Posterior cingulate gyrus (tissue), 11 donors: Measurements from ENCODE around the gene ADRM1.
A peak's percentile ranks its signal among the peaks of the same experiment; 100 is the strongest.

Experiments used
- DNase-seq, 10 donors: peaks; one replicate each; pipeline versions ENCODE4 v3.0.0 to v3.0.0-alpha.2; 2020 to 2021; ENCODE audit warnings: mixed read lengths in 3 of 10
- intact Hi-C: fragments of 100-400 bp; cut with DNase I; formaldehyde crosslinking; loops from one replicate; pipeline ENCODE4 v1.15.1; 2023

ADRM1 gene

DNA sequence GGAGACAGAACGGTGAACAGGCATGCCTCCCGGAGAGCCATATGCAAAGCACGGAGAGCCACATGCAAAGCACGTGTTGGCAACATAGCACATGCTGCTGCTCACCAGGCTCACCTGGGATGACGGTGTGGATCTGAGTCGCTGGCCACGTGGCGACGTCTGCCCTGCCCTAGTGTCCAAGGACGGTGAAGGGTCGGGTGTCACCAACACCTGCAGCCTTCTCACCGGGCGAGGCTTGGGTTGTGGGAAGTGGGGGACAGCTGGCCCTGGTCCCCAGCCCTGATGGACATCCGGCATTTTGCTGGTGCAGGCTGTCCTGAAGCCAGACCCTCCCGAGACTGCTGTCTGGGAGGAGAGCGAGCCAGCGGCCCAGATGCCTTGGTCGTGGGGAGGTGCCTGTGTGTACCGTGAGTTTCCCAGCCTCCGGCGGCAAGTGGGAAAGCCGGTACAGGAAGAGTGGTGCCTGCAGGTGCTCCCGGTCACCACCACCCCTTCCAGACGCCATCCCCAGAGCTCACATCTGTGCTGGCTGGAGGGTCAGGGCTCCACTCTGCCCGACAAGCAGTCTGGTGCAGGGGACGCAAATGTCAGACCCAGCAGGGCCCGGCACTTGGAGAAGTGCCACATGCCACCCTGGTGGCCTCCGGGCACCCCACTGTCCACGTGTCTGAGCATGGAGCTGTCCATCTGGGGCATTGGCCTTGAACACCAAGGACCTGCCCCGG, 5.9 kb upstream of the ADRM1 start:
- DNase-seq, result no peak
- intact Hi-C loops, result no loop called here

GRCh38 chr20:62297449-62298227, 5.2 kb upstream of the ADRM1 start:
- no peak for DNase-seq
- intact Hi-C loops, result no loop called here

DNA sequence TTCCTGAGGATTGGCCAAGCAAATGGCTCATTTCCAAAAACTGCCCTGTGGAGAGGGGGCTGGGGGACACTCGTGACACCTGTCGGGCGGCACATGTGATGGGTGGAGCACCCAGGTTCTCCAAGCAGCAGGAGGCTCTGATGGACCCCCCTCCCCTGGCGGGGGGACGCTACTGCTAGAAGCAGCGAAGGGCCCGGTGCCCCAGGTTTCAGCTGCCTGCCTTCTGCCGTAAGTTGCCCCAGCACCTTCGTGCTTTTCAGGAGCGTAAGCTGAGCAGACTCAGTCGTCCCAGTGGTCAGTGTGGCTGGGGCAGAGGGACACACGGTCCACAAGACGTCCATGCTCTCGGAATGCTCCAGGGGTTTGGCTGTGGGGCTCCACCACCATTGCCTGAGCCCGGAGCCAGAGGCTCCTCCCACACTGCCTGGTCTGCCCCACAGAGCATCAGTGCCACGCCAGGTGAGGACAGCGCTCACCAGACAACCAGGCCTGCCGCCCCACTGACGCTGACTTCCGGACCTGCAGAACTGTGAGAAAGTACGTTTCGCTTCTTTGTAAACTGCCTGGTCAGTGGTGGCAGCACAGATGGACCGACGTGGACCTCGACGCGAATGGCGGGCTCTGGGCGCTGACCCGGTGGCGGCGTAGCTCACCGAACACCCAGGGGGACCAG, 4.1 kb upstream of the ADRM1 start:
- intact Hi-C loops, result no loop called here
- no peak for DNase-seq

DNA sequence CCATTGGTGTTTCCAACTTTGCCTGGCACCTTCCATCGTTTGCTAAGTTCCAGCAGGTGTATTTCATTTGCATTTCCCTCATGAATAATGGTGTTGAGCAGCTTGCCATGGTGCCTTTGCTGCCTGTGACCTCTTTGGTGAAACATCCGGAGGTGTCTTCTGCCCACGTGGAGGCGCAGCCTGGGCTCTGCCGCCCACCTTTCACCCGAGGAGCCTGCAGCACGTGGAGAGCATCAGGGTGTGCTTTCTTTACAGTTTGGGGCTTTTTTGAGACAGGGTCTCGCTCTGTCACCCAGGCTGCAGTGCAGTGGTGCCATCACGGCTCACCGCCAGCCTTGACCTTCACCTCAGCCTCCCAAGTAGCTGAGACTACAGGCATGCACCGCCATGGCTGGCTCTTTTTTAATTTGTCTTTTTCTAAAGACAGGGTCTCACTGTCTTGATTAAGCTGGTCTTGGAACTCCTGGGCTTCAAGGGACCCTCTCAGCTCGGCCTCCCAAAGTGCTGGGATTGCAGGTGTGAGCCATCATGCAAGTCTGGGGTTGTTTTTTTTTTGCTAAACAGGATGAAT, 3.0 kb upstream of the ADRM1 start:
- DNase-seq, result peak in 1 of 10 donors; percentile 79
- intact Hi-C loops, result loop anchor here (5.0 kb wide), 1 partner anchor 68 kb away; the partner anchor contains the start of gene LAMA5

DNA sequence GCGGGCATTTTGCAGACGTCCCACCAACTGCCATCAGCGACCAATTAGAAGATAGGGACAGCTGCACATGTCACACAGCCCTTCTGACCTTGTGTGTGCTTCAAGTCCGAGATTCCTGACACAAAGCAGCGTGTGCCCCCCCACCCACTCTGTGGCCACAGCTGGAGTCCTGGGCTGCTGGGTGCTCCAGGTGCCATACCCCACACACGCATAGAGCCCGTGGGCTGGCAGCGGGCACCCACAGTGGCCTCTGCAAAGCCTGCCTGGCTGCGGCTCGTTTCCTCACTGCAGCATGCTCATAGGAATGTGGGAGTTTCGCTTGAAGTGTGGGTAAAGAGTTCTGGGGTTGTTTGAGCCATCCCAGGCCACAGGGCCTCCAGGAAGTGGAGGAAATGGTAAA, 2.5 kb upstream of the ADRM1 start:
- intact Hi-C loops, result loop anchor here (5.0 kb wide), 1 partner anchor 67 kb away; the partner anchor contains the start of gene LAMA5
- no peak for DNase-seq

GRCh38 chr20:62301111-62301668, 1.6 kb upstream of the ADRM1 start:
- peak in 1 of 10 donors; percentile 67 for DNase-seq
- intact Hi-C loops, result loop anchor here (5.0 kb wide), 1 partner anchor 66 kb away; the partner anchor contains the start of gene LAMA5

- DNase-seq, result peak; percentile 77 to 98 (median 89)
- intact Hi-C loops, result loop anchor here (1.0 to 5.0 kb wide), 2 partner anchors 65 to 80 kb away; partner anchors contain the start of gene LAMA5
These were observed 940 bp upstream of the ADRM1 start for GRCh38 chr20:62301773-62302340.

GRCh38 chr20:62303062-62303339, 204 bp downstream of the ADRM1 start:
- DNase-seq, result no peak
- intact Hi-C loops, result loop anchor here (5.0 kb wide), 1 partner anchor 64 kb away; the partner anchor contains the start of gene LAMA5

GRCh38 chr20:62303340-62304226, 786 bp downstream of the ADRM1 start:
- DNase-seq, result no peak

GRCh38 chr20:62304331-62305148, 1.7 kb downstream of the ADRM1 start:
- DNase-seq, result no peak
- intact Hi-C loops, result loop anchor here (5.0 kb wide), 1 partner anchor 63 kb away; the partner anchor contains the start of gene LAMA5

More at GRCh38 chr20:62303340-62304226, 786 bp downstream of the ADRM1 start:
- intact Hi-C loops, result loop anchor here (5.0 kb wide), 1 partner anchor 64 kb away; the partner anchor contains the start of gene LAMA5

- intact Hi-C loops, result no loop called here
- no peak for DNase-seq
These were observed 2.5 kb downstream of the ADRM1 start for GRCh38 chr20:62305149-62305764.

DNA sequence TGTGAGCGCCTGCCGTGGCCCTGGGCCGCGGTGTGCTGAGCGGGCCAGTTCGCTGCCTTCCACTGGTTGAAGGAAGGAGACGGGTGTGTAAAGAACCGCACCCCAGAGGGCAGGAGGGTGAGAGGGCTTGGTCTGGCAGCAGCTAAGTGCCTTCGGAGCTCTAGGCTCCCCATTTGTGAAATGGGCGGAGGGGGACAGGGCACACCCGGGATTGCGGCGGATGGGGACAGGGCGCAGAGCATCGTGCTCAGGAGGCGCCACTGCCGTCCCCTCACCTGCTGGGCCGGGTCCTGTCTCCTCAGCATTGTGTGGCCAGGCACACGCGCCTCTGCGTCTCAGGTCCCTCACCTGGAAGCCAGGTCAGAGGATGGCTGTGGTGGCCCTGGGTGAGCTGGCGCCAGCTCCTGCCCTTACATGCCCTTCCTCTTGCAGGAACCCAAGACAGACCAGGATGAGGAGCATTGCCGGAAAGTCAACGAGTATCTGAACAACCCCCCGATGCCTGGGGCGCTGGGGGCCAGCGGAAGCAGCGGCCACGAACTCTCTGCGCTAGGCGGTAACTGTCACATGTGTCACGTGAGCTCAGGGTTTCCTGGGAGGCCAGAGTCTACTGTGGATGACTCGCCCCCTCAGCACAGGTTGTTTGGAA, 3.1 kb downstream of the ADRM1 start:
- intact Hi-C loops, result no loop called here
- no peak for DNase-seq

DNA sequence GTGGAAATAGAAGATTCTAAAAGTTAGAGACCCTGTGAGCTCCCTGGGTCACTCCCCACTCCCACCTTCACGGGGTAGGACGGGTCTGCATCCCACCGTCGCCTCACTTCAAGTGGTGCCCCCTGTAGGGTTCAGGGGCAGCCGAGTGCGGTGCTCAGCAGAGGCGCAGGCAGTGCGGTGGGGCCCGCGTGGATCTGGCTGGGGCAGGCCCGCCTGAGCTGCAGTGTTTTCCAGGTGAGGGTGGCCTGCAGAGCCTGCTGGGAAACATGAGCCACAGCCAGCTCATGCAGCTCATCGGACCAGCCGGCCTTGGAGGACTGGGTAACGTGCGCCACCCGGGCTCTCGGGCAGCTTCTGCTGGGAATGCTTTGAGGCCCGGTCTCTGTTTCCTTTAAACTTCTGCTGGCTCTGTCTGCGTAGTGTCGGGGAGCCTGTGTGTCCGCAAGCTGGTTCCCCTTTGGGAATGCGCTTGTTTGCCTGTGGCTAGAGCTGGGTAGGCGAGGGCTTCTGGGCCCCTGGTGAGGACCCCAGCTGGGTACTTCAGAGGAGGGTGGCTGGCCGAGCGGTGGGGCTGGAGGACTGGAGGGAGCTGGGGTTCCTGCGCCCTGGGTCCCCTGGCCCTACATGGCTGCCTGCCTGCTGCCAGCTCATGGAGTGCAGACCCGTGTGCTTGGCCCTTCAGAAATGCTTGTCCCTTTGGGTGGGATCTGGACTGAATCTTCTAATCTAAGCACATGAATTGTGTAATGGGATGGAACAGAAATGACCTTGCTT, 3.8 kb downstream of the ADRM1 start:
- intact Hi-C loops, result no loop called here
- no peak for DNase-seq

DNA sequence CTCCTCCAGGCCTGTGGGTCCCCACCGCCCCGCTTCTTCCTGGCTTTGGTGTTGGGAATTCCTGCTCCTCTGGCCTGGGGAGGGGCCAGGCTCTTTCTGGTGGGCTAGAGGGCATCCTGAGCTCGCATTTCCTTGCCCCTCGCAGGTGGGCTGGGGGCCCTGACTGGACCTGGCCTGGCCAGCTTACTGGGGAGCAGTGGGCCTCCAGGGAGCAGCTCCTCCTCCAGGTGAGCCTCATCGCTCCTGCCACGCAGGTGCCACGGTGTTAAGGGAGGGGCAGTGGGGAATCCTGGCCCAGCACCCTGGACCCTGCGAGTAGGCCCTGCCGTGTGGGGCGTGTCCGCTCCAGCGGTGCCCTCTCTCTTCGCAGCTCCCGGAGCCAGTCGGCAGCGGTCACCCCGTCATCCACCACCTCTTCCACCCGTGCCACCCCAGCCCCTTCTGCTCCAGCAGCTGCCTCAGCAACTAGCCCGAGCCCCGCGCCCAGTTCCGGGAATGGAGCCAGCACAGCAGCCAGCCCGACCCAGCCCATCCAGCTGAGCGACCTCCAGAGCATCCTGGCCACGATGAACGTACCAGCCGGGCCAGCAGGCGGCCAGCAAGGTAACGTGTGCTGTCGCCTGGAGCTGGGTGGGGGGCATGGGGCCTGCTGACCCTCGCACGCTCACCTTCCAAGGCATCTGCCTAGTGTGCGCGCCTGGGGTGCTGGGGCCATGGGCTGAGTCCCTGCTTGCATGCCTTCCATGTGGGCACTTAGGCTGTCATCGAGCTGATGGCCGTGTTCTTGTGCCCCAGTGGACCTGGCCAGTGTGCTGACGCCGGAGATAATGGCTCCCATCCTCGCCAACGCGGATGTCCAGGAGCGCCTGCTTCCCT, 4.7 kb downstream of the ADRM1 start:
- intact Hi-C loops, result no loop called here

GRCh38 chr20:62308102-62308822, 5.5 kb downstream of the ADRM1 start:
- peak in 4 of 10 donors; percentile 29 to 48 (median 40) for DNase-seq
- intact Hi-C loops, result no loop called here

More for the DNA sequence above, 4.7 kb downstream of the ADRM1 start:
- no peak for DNase-seq
